Lower lobe of right lung (tissue), 2 donors: Measurements from ENCODE around the gene SUMO1. TPM values are rescaled to one million over a fixed set of nuclear protein-coding genes. Genes with fewer than 3 reads are reported as not detected.
A peak's percentile ranks its signal among the peaks of the same experiment; 100 is the strongest.
"Not testable (repeated sequence)": the region's sequence is repeated elsewhere in the genome, so short reads cannot be mapped to it uniquely, and the experiment has no call there.

Experiments used
- ATAC-seq, 2 donors: fragments of 200-7000 bp; cut with Tn5 transposase; one replicate each; pipeline ENCODE4 v1.9.1; 2020 to 2022; ENCODE audit warnings: mild to moderate bottlenecking in 2 of 2, moderate library complexity in 2 of 2
- DNase-seq: peaks from one replicate; pipeline ENCODE4 v3.0.0-alpha.2; 2020
- H3K27ac ChIP-seq: fragments of 200-600 bp; one replicate; pipeline ENCODE4 v1.8.0; 2022
- H3K27me3 ChIP-seq: fragments of 200-600 bp; one replicate; pipeline ENCODE4 v1.8.0; 2022; ENCODE audit warnings: low read depth
- H3K36me3 ChIP-seq: fragments of 200-600 bp; one replicate; pipeline ENCODE4 v1.8.0; 2022; ENCODE audit warnings: mild to moderate bottlenecking
- H3K4me1 ChIP-seq: fragments of 200-600 bp; one replicate; pipeline ENCODE4 v1.8.0; 2022
- H3K4me3 ChIP-seq: fragments of 200-600 bp; one replicate; pipeline ENCODE4 v1.8.0; 2022; ENCODE audit warnings: mild to moderate bottlenecking
- H3K9me3 ChIP-seq: fragments of 200-600 bp; one replicate; pipeline ENCODE4 v1.8.0; 2022
- intact Hi-C: fragments of 100-400 bp; cut with DNase I; formaldehyde crosslinking; loops from one replicate; pipeline ENCODE4 v1.11.0; 2022
- long read RNA-seq: library from polyadenylated mRNA; unstranded; transcript quantifications from one replicate; pipeline ENCODE4 v2.0.0, GENCODE V29; 2021
- total RNA-seq: library from RNA; stranded (reverse); fragmentation: NEBNext Ultra II Directional; extraction: Animal tissue kit (Norgen Biotek cat#: 25700); gene quantifications from one replicate; pipeline ENCODE4 v1.2.1, GENCODE V29; 2021
- TF ChIP-seq, protein P1 (sequence below): fragments of 200-600 bp; IDR thresholded peaks from one replicate; pipeline ENCODE4 v1.8.0; 2022; ENCODE audit warnings: antibody characterized with exemption, mild to moderate bottlenecking
- donor health status: DM: no; HTN: yes; CAD: no; lungs with severe emphysema.

The SUMO1 gene
- 70.1 TPM for total RNA-seq
- long read RNA-seq, transcript SUMO1-203 (5 exons, 1,536 nt) = major isoform, 94 of 106 reads
- long read RNA-seq, partial matches to known transcripts = 0 of 106 reads
- long read RNA-seq, other reads (novel, unspliced or antisense) = 7 of 106 reads

DNA sequence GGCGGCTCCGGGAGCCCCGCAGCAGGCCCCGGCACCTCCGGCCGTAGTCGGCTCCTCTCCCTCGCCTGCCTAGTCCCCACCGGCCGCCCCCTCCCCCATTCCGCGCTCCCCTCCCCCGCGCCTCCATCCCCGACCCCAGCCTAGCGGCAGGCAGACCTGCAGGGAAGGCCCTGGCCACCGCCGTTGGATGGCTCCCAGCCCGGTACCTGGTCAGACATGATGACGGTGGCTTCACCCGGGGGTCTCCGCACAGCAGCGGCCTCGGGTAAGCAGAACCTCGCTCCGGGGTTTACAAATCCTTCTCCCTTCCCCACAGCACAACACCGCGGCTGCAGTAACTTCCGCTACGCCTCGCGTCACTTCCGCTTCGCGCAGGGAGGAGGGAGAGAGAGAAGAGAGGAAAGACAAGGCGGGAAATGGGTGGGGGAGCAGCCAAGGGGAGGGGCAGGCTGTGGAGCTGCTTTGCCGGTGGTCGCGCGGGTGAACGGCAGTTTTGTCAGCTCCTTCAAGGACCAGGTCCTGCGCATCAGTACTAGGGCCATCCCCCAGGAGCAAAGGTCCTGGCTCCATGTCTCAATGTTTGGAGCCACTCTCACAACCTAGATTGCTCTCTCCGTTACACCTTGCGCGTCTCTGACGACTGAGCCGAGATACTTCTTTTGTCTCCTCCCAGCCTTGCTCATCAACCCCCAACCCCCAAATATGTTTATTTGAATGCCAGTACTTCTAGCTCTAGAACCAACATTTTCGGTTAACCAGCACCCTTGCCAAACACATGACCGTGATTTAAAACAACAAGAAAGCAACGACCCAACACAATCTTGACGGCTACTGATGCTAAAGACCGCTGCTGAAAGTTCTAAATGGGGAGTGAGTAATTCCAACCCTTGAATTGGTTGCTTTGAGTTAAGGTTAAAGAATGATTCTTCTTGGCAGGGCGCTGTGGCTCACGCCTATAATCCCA is at the start of gene SUMO1:
Gene SUMO1, minus strand, starts transcription at position 364 of the 964 bp plus-strand sequence. Its CDS starts 146 bp downstream, at position 218.
- Histone ChIP-seq H3K4me1 (peaks cover 26% of the 10 kb centered on the region), H3K9me3 (no peaks in the 10 kb centered on the region), H3K36me3 (no peaks in the 10 kb centered on the region), H3K4me3 (peak within 1 kb of the TSS; percentile 99), H3K27ac (peak within 1 kb of the TSS; percentile 86), H3K27me3 (no peaks in the 10 kb centered on the region)
- intact Hi-C loops = no loop called here
- ATAC-seq (peak; percentile 97 to 99), DNase-seq (peak; percentile 92)
- TF ChIP-seq, protein P1, sequence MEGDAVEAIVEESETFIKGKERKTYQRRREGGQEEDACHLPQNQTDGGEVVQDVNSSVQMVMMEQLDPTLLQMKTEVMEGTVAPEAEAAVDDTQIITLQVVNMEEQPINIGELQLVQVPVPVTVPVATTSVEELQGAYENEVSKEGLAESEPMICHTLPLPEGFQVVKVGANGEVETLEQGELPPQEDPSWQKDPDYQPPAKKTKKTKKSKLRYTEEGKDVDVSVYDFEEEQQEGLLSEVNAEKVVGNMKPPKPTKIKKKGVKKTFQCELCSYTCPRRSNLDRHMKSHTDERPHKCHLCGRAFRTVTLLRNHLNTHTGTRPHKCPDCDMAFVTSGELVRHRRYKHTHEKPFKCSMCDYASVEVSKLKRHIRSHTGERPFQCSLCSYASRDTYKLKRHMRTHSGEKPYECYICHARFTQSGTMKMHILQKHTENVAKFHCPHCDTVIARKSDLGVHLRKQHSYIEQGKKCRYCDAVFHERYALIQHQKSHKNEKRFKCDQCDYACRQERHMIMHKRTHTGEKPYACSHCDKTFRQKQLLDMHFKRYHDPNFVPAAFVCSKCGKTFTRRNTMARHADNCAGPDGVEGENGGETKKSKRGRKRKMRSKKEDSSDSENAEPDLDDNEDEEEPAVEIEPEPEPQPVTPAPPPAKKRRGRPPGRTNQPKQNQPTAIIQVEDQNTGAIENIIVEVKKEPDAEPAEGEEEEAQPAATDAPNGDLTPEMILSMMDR = no peak

DNA sequence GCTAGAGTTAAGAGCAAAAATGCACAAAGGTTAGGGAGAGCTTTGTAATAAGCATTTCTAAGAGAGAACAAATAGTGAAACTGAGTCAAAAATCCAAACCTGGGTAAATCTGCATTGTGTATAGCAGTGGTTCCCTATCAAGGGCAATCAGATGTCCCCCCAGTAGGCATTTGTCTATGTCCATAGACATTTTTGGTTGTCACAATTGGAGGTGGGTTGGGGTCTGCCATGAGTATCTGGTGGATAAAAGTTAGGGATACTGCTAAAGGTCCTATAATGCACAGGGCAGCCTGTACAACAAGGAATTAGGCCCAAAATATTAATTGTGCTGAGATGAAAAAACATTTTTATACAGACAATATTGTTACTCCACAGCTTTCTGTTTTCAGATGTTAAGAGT is 48.2 kb upstream of the SUMO1 start:
- Histone ChIP-seq H3K27me3 (no peaks in the 10 kb centered on the region), H3K36me3 (peaks cover 98% of the 10 kb centered on the region), H3K4me3 (no peak overlapping the region), H3K27ac (no peak overlapping the region), H3K4me1 (no peaks in the 10 kb centered on the region), H3K9me3 (no peaks in the 10 kb centered on the region)
- no peak for DNase-seq
- no peak for ATAC-seq
- TF ChIP-seq, protein P1 = no peak
- intact Hi-C loops = no loop called here

DNA sequence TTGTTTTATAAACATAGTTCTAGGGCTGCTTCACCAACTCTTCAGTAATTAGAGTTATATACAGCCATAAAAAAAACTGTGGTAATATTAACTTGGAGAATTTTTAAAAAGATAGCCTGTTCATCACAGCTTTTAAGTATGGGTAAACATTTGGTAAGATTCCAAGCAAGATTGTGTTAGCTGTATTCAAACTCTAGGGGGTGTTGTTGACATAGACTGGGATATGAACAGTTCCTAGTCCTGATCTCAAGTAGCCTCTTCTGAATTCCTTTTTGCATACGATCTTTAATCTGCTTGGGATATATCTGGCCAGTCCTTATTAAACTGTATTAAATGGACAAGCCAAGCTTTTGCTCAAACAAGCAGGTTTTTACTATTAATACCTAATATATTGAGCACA is 40.5 kb upstream of the SUMO1 start:
- Histone ChIP-seq H3K9me3 (no peaks in the 10 kb centered on the region), H3K4me3 (no peak overlapping the region), H3K27me3 (no peaks in the 10 kb centered on the region), H3K4me1 (peaks cover 28% of the 10 kb centered on the region), H3K36me3 (peaks cover 69% of the 10 kb centered on the region), H3K27ac (peak overlapping the region; percentile 32)
- DNase-seq (no peak), ATAC-seq (peak; percentile 80 to 86)
- intact Hi-C loops = no loop called here
- TF ChIP-seq, protein P1 = peak; percentile 61

DNA sequence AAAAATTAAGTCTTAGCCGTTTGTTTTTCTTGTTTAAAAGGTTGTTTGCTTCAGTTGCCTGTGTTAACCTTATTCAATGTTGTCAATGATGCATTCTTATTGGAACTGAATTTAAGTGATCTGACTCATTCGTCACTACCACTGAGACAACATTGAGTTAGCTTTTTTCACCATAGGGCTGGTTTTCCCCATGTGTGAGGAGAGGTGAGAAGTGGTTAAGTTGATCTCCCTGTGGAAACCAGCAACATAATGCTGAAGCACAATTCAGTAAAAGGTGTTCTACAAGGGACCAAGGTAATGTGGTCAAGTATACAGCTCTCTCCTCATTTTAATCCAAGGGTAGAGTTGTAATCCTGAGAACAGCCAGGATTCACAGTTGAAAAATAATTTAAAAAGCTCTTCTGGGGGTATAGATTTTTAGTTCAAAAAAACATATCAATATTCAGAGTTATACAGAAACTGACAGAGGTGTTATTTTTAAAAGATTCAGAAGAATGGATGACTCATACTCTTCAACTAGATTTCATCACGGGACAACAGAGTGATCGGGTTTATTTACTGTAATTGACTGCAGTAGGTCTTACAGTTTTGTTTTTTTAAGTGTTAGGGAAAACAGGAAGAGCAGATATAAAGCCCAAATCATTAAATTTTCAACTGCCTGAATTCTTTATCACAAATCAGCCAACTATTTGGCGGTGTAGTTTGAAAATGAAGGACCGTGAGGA is 39.8 kb upstream of the SUMO1 start:
- intact Hi-C loops = no loop called here
- peak overlapping the region; percentile 32 for H3K27ac ChIP-seq
- H3K4me1 ChIP-seq = peaks cover 28% of the 10 kb centered on the region
- peaks cover 61% of the 10 kb centered on the region for H3K36me3 ChIP-seq
- no peaks in the 10 kb centered on the region for H3K9me3 ChIP-seq
- TF ChIP-seq, protein P1 = no peak
- ATAC-seq (peak; percentile 45 to 72), DNase-seq (no peak)
- H3K4me3 ChIP-seq = no peak overlapping the region
- H3K27me3 ChIP-seq = no peaks in the 10 kb centered on the region

DNA sequence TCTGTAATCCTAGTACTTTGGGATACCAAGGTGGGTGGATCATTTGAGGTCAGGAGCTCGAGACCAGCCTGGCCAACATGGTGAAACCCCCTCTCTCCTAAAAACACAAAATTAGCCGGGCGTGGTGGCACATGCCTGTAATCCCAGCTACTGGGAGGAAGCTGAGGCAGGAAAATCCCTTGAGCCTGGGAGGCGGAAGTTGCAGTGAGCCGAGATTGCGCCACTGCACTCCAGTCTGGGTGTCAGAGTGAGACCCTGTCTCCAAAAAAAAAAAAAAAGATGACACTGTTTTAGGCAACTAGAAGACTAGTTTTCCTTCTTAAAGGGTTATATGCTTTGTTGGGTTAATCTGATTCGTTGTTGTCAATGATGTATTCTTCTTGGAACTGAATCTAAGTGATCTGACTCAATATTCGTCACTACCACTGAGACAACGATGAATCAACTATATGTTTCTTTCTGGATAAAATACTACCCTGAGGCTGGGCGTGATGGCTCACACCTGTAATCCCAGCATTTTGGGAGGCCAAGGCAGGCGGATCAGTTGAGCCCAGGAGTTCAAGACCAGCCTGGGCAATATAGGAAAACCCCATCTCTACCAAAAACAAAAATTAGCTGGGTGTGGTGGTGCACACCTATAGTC is 37.8 kb upstream of the SUMO1 start:
- peaks cover 42% of the 10 kb centered on the region for H3K36me3 ChIP-seq
- intact Hi-C loops, H3K27ac ChIP-seq, H3K27me3 ChIP-seq, H3K9me3 ChIP-seq, H3K4me3 ChIP-seq, DNase-seq, ATAC-seq: not testable (repeated sequence)
- peaks cover 28% of the 10 kb centered on the region for H3K4me1 ChIP-seq
